HEK293 (cell line): Measurements from ENCODE around the gene BBC3.
A peak's percentile ranks its signal among the peaks of the same experiment; 100 is the strongest.

Source experiments
- BCL11A ChIP-seq: fragments of 450-650 bp; formaldehyde crosslinking; IDR thresholded peaks from 2 replicates; pipeline ENCODE4 v1.5.1; 2016; ENCODE audit warnings: low read depth, missing biosample characterization, missing genetic modification characterization
- FEZF1 ChIP-seq: fragments of 450-650 bp; formaldehyde crosslinking; IDR thresholded peaks from 2 replicates; pipeline ENCODE4 v1.5.1; 2016; ENCODE audit warnings: missing biosample characterization, missing genetic modification characterization
- HOXC10 ChIP-seq: sonication (generic); formaldehyde crosslinking; IDR thresholded peaks from 2 replicates; pipeline ENCODE4 v1.8.1; 2023; ENCODE audit warnings: mild to moderate bottlenecking, missing genetic modification reagents
- KLF1 ChIP-seq: fragments of 450-650 bp; formaldehyde crosslinking; IDR thresholded peaks from 2 replicates; pipeline ENCODE4 v1.5.1; 2016; ENCODE audit warnings: missing biosample characterization, missing genetic modification characterization
- KLF9 ChIP-seq: fragments of 450-650 bp; formaldehyde crosslinking; IDR thresholded peaks from 2 replicates; pipeline ENCODE4 v1.5.1; 2016; ENCODE audit warnings: missing biosample characterization, missing genetic modification characterization, low read depth
- REPIN1 ChIP-seq: fragments of 450-650 bp; formaldehyde crosslinking; IDR thresholded peaks from 2 replicates; pipeline ENCODE4 v1.5.1; 2017; ENCODE audit warnings: missing biosample characterization, missing genetic modification characterization, low read depth
- SALL2 ChIP-seq: fragments of 450-650 bp; formaldehyde crosslinking; IDR thresholded peaks from 2 replicates; pipeline ENCODE4 v1.5.0; 2017; ENCODE audit warnings: missing biosample characterization, mild to moderate bottlenecking, missing genetic modification characterization, borderline replicate concordance
- YY1 ChIP-seq: fragments of 450-650 bp; formaldehyde crosslinking; IDR thresholded peaks from 2 replicates; pipeline ENCODE4 v1.5.1; 2018; ENCODE audit warnings: missing biosample characterization, missing genetic modification characterization
- YY2 ChIP-seq: fragments of 450-650 bp; formaldehyde crosslinking; IDR thresholded peaks from 2 replicates; pipeline ENCODE4 v1.5.1; 2016; ENCODE audit warnings: missing biosample characterization, missing genetic modification characterization
- ZBTB6 ChIP-seq: fragments of 450-650 bp; formaldehyde crosslinking; IDR thresholded peaks from 2 replicates; pipeline ENCODE4 v1.5.1; 2017; ENCODE audit warnings: missing biosample characterization, missing genetic modification characterization
- ZBTB8A ChIP-seq: fragments of 450-650 bp; formaldehyde crosslinking; IDR thresholded peaks from 2 replicates; pipeline ENCODE4 v1.5.1; 2016; ENCODE audit warnings: missing biosample characterization, missing genetic modification characterization
- ZNF114 ChIP-seq: fragments of 450-650 bp; formaldehyde crosslinking; IDR thresholded peaks from 2 replicates; pipeline ENCODE4 v1.5.0; 2017; ENCODE audit warnings: missing biosample characterization, missing genetic modification characterization
- ZNF138 ChIP-seq: fragments of 450-650 bp; formaldehyde crosslinking; IDR thresholded peaks from 2 replicates; pipeline ENCODE4 v1.5.1; 2016; ENCODE audit warnings: missing biosample characterization, missing genetic modification characterization, borderline replicate concordance
- ZNF146 ChIP-seq: fragments of 450-650 bp; formaldehyde crosslinking; IDR thresholded peaks from 2 replicates; pipeline ENCODE4 v1.5.1; 2016; ENCODE audit warnings: missing biosample characterization, missing genetic modification characterization
- ZNF169 ChIP-seq: fragments of 450-650 bp; formaldehyde crosslinking; IDR thresholded peaks from 2 replicates; pipeline ENCODE4 v1.5.1; 2016; ENCODE audit warnings: missing biosample characterization, missing genetic modification characterization
- ZNF239 ChIP-seq: fragments of 450-650 bp; formaldehyde crosslinking; IDR thresholded peaks from 2 replicates; pipeline ENCODE4 v1.5.1; 2016; ENCODE audit warnings: missing biosample characterization, missing genetic modification characterization
- ZNF274 ChIP-seq, 2 experiments: fragments of 200-500 bp in 1 of 2; fragments of 450-650 bp in 1 of 2; sonication (Bioruptor generic) in 1 of 2; formaldehyde crosslinking in 1 of 2; IDR thresholded peaks; 2 replicates each; pipeline versions ENCODE4 v1.5.1 to v1.6.1; 2014 to 2016; ENCODE audit warnings: borderline replicate concordance in 1 of 2, inconsistent platforms in 1 of 2, low read length in 1 of 2, missing biosample characterization in 1 of 2, missing genetic modification characterization in 1 of 2
- ZNF350 ChIP-seq: fragments of 450-650 bp; formaldehyde crosslinking; IDR thresholded peaks from 2 replicates; pipeline ENCODE4 v1.5.0; 2017; ENCODE audit warnings: missing biosample characterization, mild to moderate bottlenecking, missing genetic modification characterization
- ZNF416 ChIP-seq: fragments of 450-650 bp; formaldehyde crosslinking; IDR thresholded peaks from 2 replicates; pipeline ENCODE4 v1.5.1; 2016; ENCODE audit warnings: missing biosample characterization, missing genetic modification characterization
- ZNF423 ChIP-seq: fragments of 450-650 bp; formaldehyde crosslinking; IDR thresholded peaks from 2 replicates; pipeline ENCODE4 v1.5.1; 2016; ENCODE audit warnings: missing biosample characterization, missing genetic modification characterization
- ZNF426 ChIP-seq: fragments of 450-650 bp; formaldehyde crosslinking; IDR thresholded peaks from 2 replicates; pipeline ENCODE4 v1.5.1; 2017; ENCODE audit warnings: missing biosample characterization, missing genetic modification characterization, mild to moderate bottlenecking, inconsistent platforms, moderate library complexity
- ZNF48 ChIP-seq: fragments of 450-650 bp; formaldehyde crosslinking; IDR thresholded peaks from 2 replicates; pipeline ENCODE4 v1.5.1; 2016; ENCODE audit warnings: missing biosample characterization, missing genetic modification characterization
- ZNF521 ChIP-seq: fragments of 450-650 bp; formaldehyde crosslinking; IDR thresholded peaks from 2 replicates; pipeline ENCODE4 v1.5.1; 2017; ENCODE audit warnings: missing biosample characterization, mild to moderate bottlenecking, missing genetic modification characterization
- ZNF555 ChIP-seq: fragments of 450-650 bp; formaldehyde crosslinking; conservative IDR thresholded peaks from 2 replicates; pipeline ENCODE4 v1.5.1; 2017; ENCODE audit warnings: missing biosample characterization, mild to moderate bottlenecking, missing genetic modification characterization, inconsistent platforms
- ZNF561 ChIP-seq: fragments of 450-650 bp; IDR thresholded peaks from 2 replicates; pipeline ENCODE4 v1.5.1; 2018; ENCODE audit warnings: missing biosample characterization, missing genetic modification characterization, borderline replicate concordance
- ZNF571 ChIP-seq: fragments of 450-650 bp; formaldehyde crosslinking; IDR thresholded peaks from 2 replicates; pipeline ENCODE4 v1.5.0; 2017; ENCODE audit warnings: missing biosample characterization, missing genetic modification characterization
- ZNF585B ChIP-seq: fragments of 450-650 bp; formaldehyde crosslinking; IDR thresholded peaks from 2 replicates; pipeline ENCODE4 v1.5.1; 2016; ENCODE audit warnings: missing biosample characterization, missing genetic modification characterization
- ZNF596 ChIP-seq: fragments of 450-650 bp; IDR thresholded peaks from 2 replicates; pipeline ENCODE4 v1.5.0; 2018; ENCODE audit warnings: missing biosample characterization, mild to moderate bottlenecking, missing genetic modification characterization, moderate library complexity
- ZNF621 ChIP-seq: fragments of 450-650 bp; formaldehyde crosslinking; IDR thresholded peaks from 2 replicates; pipeline ENCODE4 v1.5.1; 2017; ENCODE audit warnings: missing biosample characterization, missing genetic modification characterization
- ZNF660 ChIP-seq: fragments of 450-650 bp; IDR thresholded peaks from 2 replicates; pipeline ENCODE4 v1.5.1; 2018; ENCODE audit warnings: missing biosample characterization, mild to moderate bottlenecking, missing genetic modification characterization
- ZNF785 ChIP-seq: fragments of 450-650 bp; formaldehyde crosslinking; IDR thresholded peaks from 2 replicates; pipeline ENCODE4 v1.5.1; 2016; ENCODE audit warnings: missing biosample characterization, missing genetic modification characterization
- ZNF791 ChIP-seq: fragments of 450-650 bp; formaldehyde crosslinking; IDR thresholded peaks from 2 replicates; pipeline ENCODE4 v1.5.1; 2016; ENCODE audit warnings: missing biosample characterization, missing genetic modification characterization
- ZSCAN4 ChIP-seq: fragments of 450-650 bp; formaldehyde crosslinking; IDR thresholded peaks from 2 replicates; pipeline ENCODE4 v1.5.1; 2017; ENCODE audit warnings: missing biosample characterization, missing genetic modification characterization
- TF ChIP-seq, protein P1 (sequence below): fragments of 450-650 bp; formaldehyde crosslinking; IDR thresholded peaks from 2 replicates; pipeline ENCODE4 v1.5.1; 2016; ENCODE audit warnings: missing biosample characterization, missing genetic modification characterization
- TF ChIP-seq, protein P2 (sequence below): fragments of 450-650 bp; formaldehyde crosslinking; IDR thresholded peaks from 2 replicates; pipeline ENCODE4 v1.5.1; 2016; ENCODE audit warnings: missing biosample characterization, missing genetic modification characterization
- TF ChIP-seq, protein P3 (sequence below): fragments of 450-650 bp; formaldehyde crosslinking; IDR thresholded peaks from 2 replicates; pipeline ENCODE4 v1.5.1; 2016; ENCODE audit warnings: missing biosample characterization, missing genetic modification characterization

Gene BBC3

DNA sequence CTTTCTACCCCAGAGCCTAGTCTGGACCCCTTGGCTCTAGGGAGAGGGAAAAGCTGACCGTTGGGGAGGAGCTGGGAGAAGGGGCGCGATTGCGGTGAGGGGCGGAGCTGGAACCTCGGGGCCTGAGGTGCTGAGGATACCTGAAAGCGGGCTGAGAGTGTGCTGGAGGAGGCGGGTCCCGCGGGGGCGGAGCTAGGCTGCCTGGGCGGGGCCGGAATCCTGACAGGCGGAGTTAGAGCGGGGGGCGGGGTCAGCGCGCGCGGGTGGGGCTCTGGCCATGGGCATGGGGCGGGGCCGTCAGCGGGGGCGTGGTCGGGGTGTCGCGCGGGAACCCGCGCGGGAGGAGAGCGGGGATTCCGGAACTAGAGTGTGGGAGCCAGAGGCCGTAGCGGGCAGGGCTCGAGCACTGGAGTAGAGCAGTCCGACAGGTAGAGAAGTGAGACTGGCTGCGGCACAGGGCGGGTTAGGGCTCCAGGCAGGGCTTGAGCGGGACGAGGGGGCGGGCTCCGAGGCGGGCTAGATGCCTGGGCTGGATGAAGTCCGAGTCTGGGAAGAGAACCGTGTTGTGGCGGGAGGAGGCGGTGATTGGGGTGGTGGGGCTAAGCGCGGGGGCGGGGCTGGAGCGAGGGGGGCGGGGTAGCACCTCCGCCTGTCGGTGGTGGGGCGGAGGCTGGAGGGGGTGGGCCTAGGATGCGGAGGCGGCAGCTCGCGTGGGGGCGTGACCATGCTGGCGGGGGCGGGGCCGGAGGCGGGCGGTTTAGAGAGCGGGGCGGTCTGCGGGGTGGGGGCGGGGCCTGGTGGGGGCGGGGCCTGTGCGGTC lies 43.3 kb upstream of the BBC3 start, which contains the start of gene INAFM1 (continued):
- TF ChIP-seq, protein P1, sequence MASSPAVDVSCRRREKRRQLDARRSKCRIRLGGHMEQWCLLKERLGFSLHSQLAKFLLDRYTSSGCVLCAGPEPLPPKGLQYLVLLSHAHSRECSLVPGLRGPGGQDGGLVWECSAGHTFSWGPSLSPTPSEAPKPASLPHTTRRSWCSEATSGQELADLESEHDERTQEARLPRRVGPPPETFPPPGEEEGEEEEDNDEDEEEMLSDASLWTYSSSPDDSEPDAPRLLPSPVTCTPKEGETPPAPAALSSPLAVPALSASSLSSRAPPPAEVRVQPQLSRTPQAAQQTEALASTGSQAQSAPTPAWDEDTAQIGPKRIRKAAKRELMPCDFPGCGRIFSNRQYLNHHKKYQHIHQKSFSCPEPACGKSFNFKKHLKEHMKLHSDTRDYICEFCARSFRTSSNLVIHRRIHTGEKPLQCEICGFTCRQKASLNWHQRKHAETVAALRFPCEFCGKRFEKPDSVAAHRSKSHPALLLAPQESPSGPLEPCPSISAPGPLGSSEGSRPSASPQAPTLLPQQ (tag by site-specific recombination) = peak; percentile 20
- TF ChIP-seq ZNF416 (tag by site-specific recombination) (no peak), ZNF571 (no peak), ZNF423 (tag by site-specific recombination) (no peak), ZNF621 (tag by site-specific recombination) (no peak), ZBTB6 (tag by site-specific recombination) (peak; percentile 93), REPIN1 (tag by site-specific recombination) (no peak), BCL11A (tag by site-specific recombination) (no peak), ZBTB8A (no peak; the same call in 1 of the 2 replicates), ZNF555 (tag by site-specific recombination) (no peak), ZNF138 (no peak), ZNF521 (tag by site-specific recombination) (no peak), FEZF1 (tag by site-specific recombination) (no peak), ZNF785 (tag by site-specific recombination) (0 out of 2 replicates have a peak, but pooled peaks have one; percentile 26), ZNF239 (tag by site-specific recombination) (no peak), ZNF585B (tag by site-specific recombination) (no peak), ZNF596 (tag by site-specific recombination) (no peak), HOXC10 (no peak), ZNF561 (tag by site-specific recombination) (no peak), ZNF350 (tag by site-specific recombination) (no peak), KLF9 (peak; percentile 99), ZNF169 (tag by site-specific recombination) (no peak), ZNF426 (tag by site-specific recombination) (no peak), KLF1 (peak; percentile 73), ZNF114 (tag by site-specific recombination) (no peak), ZNF660 (tag by site-specific recombination) (no peak; the same call in 1 of the 2 replicates), ZNF274 (IDR thresholded peaks at IDR 0.05; ENCODE audit: low read length) (no peak), ZNF274 (tag by site-specific recombination; IDR thresholded peaks at IDR 0.05; ENCODE audit: borderline replicate concordance) (no peak), SALL2 (no peak), YY2 (tag by site-specific recombination) (no peak), ZNF146 (tag by site-specific recombination) (no peak), ZNF48 (no peak), ZSCAN4 (no peak), ZNF791 (tag by site-specific recombination) (no peak), YY1 (no peak)
- TF ChIP-seq, protein P2, sequence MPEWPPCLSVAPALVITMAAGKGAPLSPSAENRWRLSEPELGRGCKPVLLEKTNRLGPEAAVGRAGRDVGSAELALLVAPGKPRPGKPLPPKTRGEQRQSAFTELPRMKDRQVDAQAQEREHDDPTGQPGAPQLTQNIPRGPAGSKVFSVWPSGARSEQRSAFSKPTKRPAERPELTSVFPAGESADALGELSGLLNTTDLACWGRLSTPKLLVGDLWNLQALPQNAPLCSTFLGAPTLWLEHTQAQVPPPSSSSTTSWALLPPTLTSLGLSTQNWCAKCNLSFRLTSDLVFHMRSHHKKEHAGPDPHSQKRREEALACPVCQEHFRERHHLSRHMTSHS (tag by site-specific recombination) = no peak
- TF ChIP-seq, protein P3, sequence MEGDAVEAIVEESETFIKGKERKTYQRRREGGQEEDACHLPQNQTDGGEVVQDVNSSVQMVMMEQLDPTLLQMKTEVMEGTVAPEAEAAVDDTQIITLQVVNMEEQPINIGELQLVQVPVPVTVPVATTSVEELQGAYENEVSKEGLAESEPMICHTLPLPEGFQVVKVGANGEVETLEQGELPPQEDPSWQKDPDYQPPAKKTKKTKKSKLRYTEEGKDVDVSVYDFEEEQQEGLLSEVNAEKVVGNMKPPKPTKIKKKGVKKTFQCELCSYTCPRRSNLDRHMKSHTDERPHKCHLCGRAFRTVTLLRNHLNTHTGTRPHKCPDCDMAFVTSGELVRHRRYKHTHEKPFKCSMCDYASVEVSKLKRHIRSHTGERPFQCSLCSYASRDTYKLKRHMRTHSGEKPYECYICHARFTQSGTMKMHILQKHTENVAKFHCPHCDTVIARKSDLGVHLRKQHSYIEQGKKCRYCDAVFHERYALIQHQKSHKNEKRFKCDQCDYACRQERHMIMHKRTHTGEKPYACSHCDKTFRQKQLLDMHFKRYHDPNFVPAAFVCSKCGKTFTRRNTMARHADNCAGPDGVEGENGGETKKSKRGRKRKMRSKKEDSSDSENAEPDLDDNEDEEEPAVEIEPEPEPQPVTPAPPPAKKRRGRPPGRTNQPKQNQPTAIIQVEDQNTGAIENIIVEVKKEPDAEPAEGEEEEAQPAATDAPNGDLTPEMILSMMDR (tag by site-specific recombination) = no peak
